HG03095 (cell line): Measurements from ENCODE around the gene C9orf85.
"Not testable (repeated sequence)": the region's sequence is repeated elsewhere in the genome, so short reads cannot be mapped to it uniquely, and the experiment has no call there.

Experiments used
- ATAC-seq: cut with Tn5 transposase; IDR thresholded peaks from one replicate; pipeline ENCODE4 v1.9.1; 2021; ENCODE audit warnings: moderate library complexity; ENCODE audit not compliant: unreplicated experiment

C9orf85 gene

GRCh38 chr9:71987471-71988371, 76.3 kb downstream of the C9orf85 start:
- no peak for ATAC-seq

GRCh38 chr9:71990466-71990865, 79.0 kb downstream of the C9orf85 start:
- no peak for ATAC-seq

- ATAC-seq: no peak
These were observed 94.0 kb downstream of the C9orf85 start for GRCh38 chr9:72005451-72005850.

- ATAC-seq: no peak
These were observed 95.1 kb downstream of the C9orf85 start for GRCh38 chr9:72006501-72006900.

GRCh38 chr9:72007726-72008125, 96.3 kb downstream of the C9orf85 start:
- ATAC-seq: not testable (repeated sequence)

GRCh38 chr9:72012646-72013045, 101.2 kb downstream of the C9orf85 start:
- no peak for ATAC-seq

- no peak for ATAC-seq
These were observed 101.9 kb downstream of the C9orf85 start for GRCh38 chr9:72013292-72013760.

GRCh38 chr9:72022841-72023240, 111.4 kb downstream of the C9orf85 start:
- no peak for ATAC-seq
